A549 (cell line): ENCODE data around the gene GPATCH4. TPM values are rescaled to one million over a fixed set of nuclear protein-coding genes. Genes with fewer than 3 reads are reported as not detected.

Source experiments
- ATAC-seq, 2 experiments: fragments of 200-7000 bp in 1 of 2; fragments of >200 bp in 1 of 2; cut with Nextera tagmentation in 1 of 2; cut with Tn5 transposase in 1 of 2; 3 replicates each; pipeline versions ENCODE4 v1.8.0 to v1.9.1; 2018 to 2020; ENCODE audit warnings: mild to moderate bottlenecking in 1 of 2, moderate library complexity in 1 of 2
- CTCF ChIA-PET: fragments of 300-600 bp; sonication (Branson Sonifier 250); formaldehyde crosslinking; extraction: SDS; loops from one replicate; lab custom pipeline; 2021; ENCODE audit warnings: antibody characterized with exemption, inconsistent platforms; lab: Yijun Ruan, JAX
- POLR2A ChIA-PET: fragments of 350-600 bp; formaldehyde crosslinking; extraction: SDS; loops from one replicate; lab custom pipeline; 2021; ENCODE audit warnings: antibody characterized with exemption, inconsistent platforms; lab: Yijun Ruan, JAX
- DNase-seq, 2 experiments: peaks; one replicate each; pipeline versions ENCODE4 v3.0.0 to v3.0.0-alpha.2; 2011 to 2016; ENCODE audit warnings: low read depth in 1 of 2, low spot score in 1 of 2
- FAIRE-seq: peaks from 2 replicates; lab custom pipeline; 2011; peaks lifted over from hg19 to GRCh38; lab: Jason Lieb, UNC
- H3K27ac ChIP-seq, 2 experiments: fragments of >200 bp; sonication (Bioruptor Twin); formaldehyde crosslinking; 3 replicates each; pipeline ENCODE4 v1.5.1; 2016 to 2017
- H3K4me1 ChIP-seq: fragments of >200 bp; sonication (Bioruptor Twin); formaldehyde crosslinking; 3 replicates; pipeline ENCODE4 v1.6.1; 2016
- H3K4me2 ChIP-seq: fragments of >200 bp; sonication (Bioruptor Twin); formaldehyde crosslinking; 3 replicates; pipeline ENCODE4 v1.6.1; 2016
- H3K4me3 ChIP-seq: fragments of >200 bp; sonication (Bioruptor Twin); formaldehyde crosslinking; 3 replicates; pipeline ENCODE4 v1.5.1; 2016
- H3K9me3 ChIP-seq: fragments of >200 bp; sonication (Bioruptor Twin); formaldehyde crosslinking; 3 replicates; pipeline ENCODE4 v1.6.1; 2016
- ATOH8 ChIP-seq: fragments of 250-450 bp; sonication (Bioruptor Pico); IDR thresholded peaks from 2 replicates; pipeline ENCODE4 v1.5.0; 2020; ENCODE audit warnings: low read depth, mild to moderate bottlenecking, moderate library complexity
- BCL3 ChIP-seq: fragments of >200 bp; sonication (Bioruptor Twin); formaldehyde crosslinking; IDR thresholded peaks from 3 replicates; pipeline ENCODE4 v1.6.1; 2016
- CBX2 ChIP-seq: fragments of 200-600 bp; sonication (generic); IDR thresholded peaks from 2 replicates; pipeline ENCODE4 v1.6.1; 2016; ENCODE audit warnings: low read depth, mild to moderate bottlenecking, borderline replicate concordance
- CEBPB ChIP-seq, 2 experiments: fragments of >200 bp in 1 of 2; sonication (Bioruptor Twin) in 1 of 2; formaldehyde crosslinking in 1 of 2; IDR thresholded peaks; 2 replicates each; pipeline ENCODE4 v1.6.1; 2012 to 2016
- CTCF ChIP-seq: fragments of >200 bp; sonication (Bioruptor Twin); formaldehyde crosslinking; IDR thresholded peaks from 3 replicates; pipeline ENCODE4 v1.5.1; 2016
- EHF ChIP-seq: fragments of 250-450 bp; sonication (Bioruptor Pico); IDR thresholded peaks from 2 replicates; pipeline ENCODE4 v1.5.0; 2020; ENCODE audit warnings: mild to moderate bottlenecking
- ESRRA ChIP-seq: fragments of 150-350 bp; IDR thresholded peaks from 2 replicates; pipeline ENCODE4 v1.6.1; 2014; ENCODE audit warnings: mild to moderate bottlenecking, low read length, borderline replicate concordance
- FOSB ChIP-seq: fragments of 250-450 bp; sonication (Bioruptor Pico); IDR thresholded peaks from 2 replicates; pipeline ENCODE4 v1.5.0; 2020; ENCODE audit warnings: mild to moderate bottlenecking, moderate library complexity
- FOSL2 ChIP-seq, 2 experiments: fragments of 450-650 bp in 1 of 2; fragments of >200 bp in 1 of 2; sonication (Bioruptor Twin) in 1 of 2; formaldehyde crosslinking; IDR thresholded peaks; 2 replicates each; pipeline versions ENCODE4 v1.5.0 to v1.6.1; 2016 to 2020; ENCODE audit warnings: mild to moderate bottlenecking in 1 of 2, moderate library complexity in 1 of 2
- HES2 ChIP-seq: fragments of >200 bp; sonication (Bioruptor Twin); formaldehyde crosslinking; IDR thresholded peaks from 2 replicates; pipeline ENCODE4 v1.6.1; 2016
- HOXA7 ChIP-seq: fragments of 250-450 bp; sonication (Bioruptor Pico); IDR thresholded peaks from 2 replicates; pipeline ENCODE4 v1.5.0; 2020; ENCODE audit warnings: mild to moderate bottlenecking, moderate library complexity
- HOXB13 ChIP-seq: fragments of 250-450 bp; sonication (Bioruptor Pico); IDR thresholded peaks from 2 replicates; pipeline ENCODE4 v1.5.0; 2020; ENCODE audit warnings: low read depth, mild to moderate bottlenecking, moderate library complexity
- KDM1A ChIP-seq: fragments of 200-600 bp; sonication (generic); IDR thresholded peaks from 2 replicates; pipeline ENCODE4 v1.6.1; 2016; ENCODE audit warnings: low read depth, mild to moderate bottlenecking
- MAX ChIP-seq: IDR thresholded peaks from 2 replicates; pipeline ENCODE4 v1.6.1; 2012
- MYC ChIP-seq: IDR thresholded peaks from 2 replicates; pipeline ENCODE4 v1.6.1; 2012; ENCODE audit warnings: mild to moderate bottlenecking, inconsistent platforms, low read length, improper control_type of control experiment, borderline replicate concordance
- RAD21 ChIP-seq, 2 experiments: fragments of >200 bp in 1 of 2; sonication (Bioruptor Twin) in 1 of 2; formaldehyde crosslinking in 1 of 2; IDR thresholded peaks in 1 of 2; conservative IDR thresholded peaks in 1 of 2; 2 replicates in 1 of 2; 3 replicates in 1 of 2; pipeline ENCODE4 v1.6.1; 2012 to 2018; ENCODE audit warnings: inconsistent platforms in 1 of 2
- RARB ChIP-seq: fragments of 250-450 bp; sonication (Bioruptor Pico); IDR thresholded peaks from 2 replicates; pipeline ENCODE4 v1.8.0; 2021; ENCODE audit warnings: mild to moderate bottlenecking, moderate library complexity
- SREBF2 ChIP-seq: fragments of 450-650 bp; IDR thresholded peaks from 2 replicates; pipeline ENCODE4 v1.6.1; 2014; ENCODE audit warnings: mild to moderate bottlenecking, moderate library complexity
- USF2 ChIP-seq: fragments of 450-650 bp; IDR thresholded peaks from 2 replicates; pipeline ENCODE4 v1.6.1; 2014; ENCODE audit warnings: antibody characterized with exemption
- ZC3H11A ChIP-seq: fragments of 450-650 bp; IDR thresholded peaks from 2 replicates; pipeline ENCODE4 v1.6.1; 2014; ENCODE audit warnings: antibody characterized with exemption, mild to moderate bottlenecking
- ZFP36 ChIP-seq: fragments of 450-650 bp; IDR thresholded peaks from 2 replicates; pipeline ENCODE4 v1.6.1; 2014; ENCODE audit warnings: borderline replicate concordance; ENCODE audit not compliant: partially characterized antibody
- ZNF302 ChIP-seq: fragments of 250-450 bp; sonication (Bioruptor Pico); IDR thresholded peaks from 2 replicates; pipeline ENCODE4 v1.9.0; 2021; ENCODE audit warnings: inconsistent platforms, mild to moderate bottlenecking, moderate library complexity
- ZSCAN20 ChIP-seq: fragments of 250-450 bp; sonication (Bioruptor Pico); IDR thresholded peaks from 2 replicates; pipeline ENCODE4 v1.8.0; 2022; ENCODE audit warnings: mild to moderate bottlenecking, moderate library complexity
- WGBS: methylation state at CpG from one replicate; pipeline ENCODE4 v1.1.6; 2017; ENCODE audit errors: missing lambda C conversion rate; 5-methylcytosine and 5-hydroxymethylcytosine counted together
- polyA plus RNA-seq, 4 experiments: library from polyadenylated mRNA; depleted of rRNA in 3 of 4; stranded (reverse); fragments of >200 nt; fragmentation: RNase III in 1 of 4; extraction: RNeasy Plus Mini Kit Qiagen cat#74134 plus additional on column Dnase treatment in 1 of 4; gene quantifications; 2 replicates in 3 of 4; 3 replicates in 1 of 4; pipeline ENCODE4 v1.2.3, GENCODE V29; 2011 to 2017

GPATCH4 gene
- polyA plus RNA-seq, 2 of the 4 experiments (the other 2 are of a cell fraction), result 68.1 to 85.2 TPM

GRCh38 chr1:156581661-156582387 lies 19.5 kb downstream of the GPATCH4 start:
- no peak overlapping the region for H3K27ac ChIP-seq
- 85% methylated on average over 19 of the region's 21 CpGs for WGBS
- TF ChIP-seq BCL3 (no peak), ZSCAN20 (no peak), USF2 (no peak)
- DNase-seq (no peak), ATAC-seq (no peak), FAIRE-seq (no peak)
- no peaks in the 10 kb centered on the region for H3K4me1 ChIP-seq
- no peaks in the 10 kb centered on the region for H3K9me3 ChIP-seq
- POLR2A ChIA-PET, result no interaction called here
- no peak overlapping the region for H3K4me3 ChIP-seq
- CTCF ChIA-PET, result interaction anchor here (0.5 to 4.3 kb wide), 22 partner anchors 10 to 206 kb away, joined by 3 to 41 read pairs (median 4); partner anchors contain the start of genes MEF2D and NAXE
- H3K4me2 ChIP-seq, result no peak overlapping the region

- ChIA-PET CTCF (interaction anchor here (0.6 to 2.3 kb wide), 10 partner anchors 12 to 133 kb away, joined by 3 to 10 read pairs (median 4); partner anchors contain the start of genes MEF2D and NAXE), POLR2A (interaction anchor here (1.2 kb wide), 1 partner anchor 79 kb away, joined by 5 read pairs; the partner anchor contains the start of gene MEF2D)
- Histone ChIP-seq H3K9me3 (no peaks in the 10 kb centered on the region), H3K4me1 (no peaks in the 10 kb centered on the region), H3K4me3 (no peak within 1 kb of the TSS), H3K27ac (no peak within 1 kb of the TSS), H3K4me2 (no peak within 1 kb of the TSS)
- no peak for DNase-seq
- FAIRE-seq, result no peak
- ATAC-seq, result no peak
- TF ChIP-seq MYC, result no peak
- no peak for TF ChIP-seq ZNF302
- no peak for TF ChIP-seq SREBF2
- TF ChIP-seq RARB (CRISPR knock-in tag), result no peak
- TF ChIP-seq HES2, result no peak
- TF ChIP-seq ZFP36, result no peak
- no peak for TF ChIP-seq ZC3H11A
- TF ChIP-seq MAX, result no peak
- TF ChIP-seq HOXB13 (CRISPR knock-in tag), result no peak
- TF ChIP-seq RAD21 (conservative IDR thresholded peaks at IDR 0.05 in 1 of 2, IDR thresholded peaks at IDR 0.05 in 1 of 2), result no peak
- TF ChIP-seq EHF (CRISPR knock-in tag), result no peak
- 83% methylated on average over 5 of the region's 5 CpGs for WGBS
Measured at GRCh38 chr1:156579472-156579871, 21.8 kb downstream of the GPATCH4 start, which contains the start of gene TTC24. Gene TTC24, plus strand, starts transcription at chr1:156579723. Its CDS starts 1,642 bp downstream, at chr1:156581365.

GRCh38 chr1:156578055-156578454 lies 23.2 kb downstream of the GPATCH4 start:
- CTCF ChIA-PET, result interaction anchor here (1.5 to 2.3 kb wide), 4 partner anchors 13 to 98 kb away, joined by 4 to 10 read pairs (median 4); partner anchors contain the start of gene NAXE
- WGBS, result 56% methylated on average over 7 of the region's 7 CpGs
- DNase-seq, result no peak

GRCh38 chr1:156577550-156577949 lies 23.7 kb downstream of the GPATCH4 start:
- ChIA-PET POLR2A (no interaction called here), CTCF (interaction anchor here (0.9 to 1.5 kb wide), 3 partner anchors 31 to 53 kb away, joined by 4 to 10 read pairs (median 4); no protein-coding TSS in a partner anchor)
- 82% methylated on average over 3 of the region's 3 CpGs for WGBS
- no peak for TF ChIP-seq HOXA7 (CRISPR knock-in tag)
- no peak for TF ChIP-seq ESRRA
- no peak for TF ChIP-seq CEBPB (IDR thresholded peaks at IDR 0.05)
- TF ChIP-seq ATOH8 (CRISPR knock-in tag), result no peak
- TF ChIP-seq CBX2, result no peak
- no peak for TF ChIP-seq FOSB (CRISPR knock-in tag)
- no peak for TF ChIP-seq CTCF
- no peak for TF ChIP-seq KDM1A
- no peak for TF ChIP-seq EHF (CRISPR knock-in tag)
- TF ChIP-seq ZSCAN20, result no peak
- TF ChIP-seq ZNF302, result no peak
- TF ChIP-seq SREBF2, result no peak
- TF ChIP-seq FOSL2 (IDR thresholded peaks at IDR 0.05), result no peak
- TF ChIP-seq FOSL2 (CRISPR knock-in tag; IDR thresholded peaks at IDR 0.05), result no peak

More at GRCh38 chr1:156578055-156578454, 23.2 kb downstream of the GPATCH4 start:
- H3K4me3 ChIP-seq, result no peak overlapping the region
- no peak for TF ChIP-seq RARB (CRISPR knock-in tag)
- FAIRE-seq (no peak), ATAC-seq (no peak)
- no peak overlapping the region for H3K27ac ChIP-seq
- POLR2A ChIA-PET, result no interaction called here
- no peaks in the 10 kb centered on the region for H3K9me3 ChIP-seq
- H3K4me1 ChIP-seq, result no peaks in the 10 kb centered on the region
- H3K4me2 ChIP-seq, result no peak overlapping the region

More at GRCh38 chr1:156577550-156577949, 23.7 kb downstream of the GPATCH4 start:
- no peak for FAIRE-seq
- H3K4me1 ChIP-seq, result no peaks in the 10 kb centered on the region
- H3K4me2 ChIP-seq, result no peak overlapping the region
- H3K9me3 ChIP-seq, result no peaks in the 10 kb centered on the region
- no peak overlapping the region for H3K4me3 ChIP-seq
- no peak for ATAC-seq
- DNase-seq, result no peak
- H3K27ac ChIP-seq, result no peak overlapping the region
